Liver (tissue), 9 donors: ENCODE results near the gene LRRC74A. TPM values are rescaled to one million over a fixed set of nuclear protein-coding genes. Genes with fewer than 3 reads are reported as not detected.

Source experiments
- DNase-seq: peaks from one replicate; pipeline ENCODE4 v3.0.0-alpha.2; 2017; ENCODE audit warnings: low spot score
- H3K27ac ChIP-seq, 2 donors: one replicate each; pipeline ENCODE4 v1.7.0; 2013; ENCODE audit warnings: inconsistent platforms in 2 of 2, low read length in 2 of 2, control low read depth in 1 of 2, low read depth in 1 of 2, mild to moderate bottlenecking in 1 of 2
- H3K27me3 ChIP-seq, 4 donors: one replicate each; pipeline versions ENCODE4 v1.6.1 to v1.7.0; 2013; ENCODE audit warnings: low read length in 3 of 4, inconsistent platforms in 1 of 4, mild to moderate bottlenecking in 1 of 4, moderate library complexity in 1 of 4; ENCODE audit not compliant: control insufficient read depth in 4 of 4, insufficient read depth in 4 of 4
- H3K36me3 ChIP-seq, 4 donors: one replicate each; pipeline versions ENCODE4 v1.6.1 to v1.7.0; 2013; ENCODE audit warnings: low read length in 3 of 4, mild to moderate bottlenecking in 3 of 4, low read depth in 1 of 4, moderate library complexity in 1 of 4; ENCODE audit not compliant: control insufficient read depth in 4 of 4, insufficient read depth in 3 of 4
- H3K4me1 ChIP-seq, 4 donors: one replicate each; pipeline versions ENCODE4 v1.6.1 to v1.7.0; 2013; ENCODE audit warnings: low read length in 3 of 4, mild to moderate bottlenecking in 3 of 4, moderate library complexity in 1 of 4; ENCODE audit not compliant: control insufficient read depth in 4 of 4, insufficient read depth in 4 of 4
- H3K4me3 ChIP-seq, 3 donors: one replicate each; pipeline versions ENCODE4 v1.6.1 to v1.7.0; 2013; ENCODE audit warnings: low read length in 3 of 3, control low read depth in 1 of 3, low read depth in 1 of 3, mild to moderate bottlenecking in 1 of 3
- H3K9ac ChIP-seq, 2 donors: one replicate each; pipeline ENCODE4 v1.7.0; 2013; ENCODE audit warnings: low read length in 2 of 2, mild to moderate bottlenecking in 2 of 2, moderate library complexity in 2 of 2, control low read depth in 1 of 2, low read depth in 1 of 2
- H3K9me3 ChIP-seq, 4 donors: one replicate each; pipeline versions ENCODE4 v1.6.1 to v1.7.0; 2013; ENCODE audit warnings: low read length in 3 of 4; ENCODE audit not compliant: control insufficient read depth in 4 of 4
- ATF3 ChIP-seq: IDR thresholded peaks from 2 replicates; pipeline ENCODE4 v1.6.1; 2016; ENCODE audit warnings: antibody characterized with exemption
- EGR1 ChIP-seq, 2 donors: IDR thresholded peaks; 2 replicates each; pipeline ENCODE4 v1.6.1; 2016 to 2018; ENCODE audit warnings: antibody characterized with exemption in 2 of 2, low read depth in 2 of 2
- FOXA1 ChIP-seq: IDR thresholded peaks from 2 replicates; pipeline ENCODE4 v1.6.1; 2016; ENCODE audit warnings: antibody characterized with exemption
- FOXA2 ChIP-seq: IDR thresholded peaks from 2 replicates; pipeline ENCODE4 v1.6.1; 2016; ENCODE audit warnings: antibody characterized with exemption
- GABPA ChIP-seq, 2 donors: IDR thresholded peaks in 1 of 2; conservative IDR thresholded peaks in 1 of 2; 2 replicates each; pipeline ENCODE4 v1.6.1; 2016; ENCODE audit warnings: antibody characterized with exemption in 2 of 2, mild to moderate bottlenecking in 1 of 2, moderate library complexity in 1 of 2
- HNF4A ChIP-seq, 2 donors: conservative IDR thresholded peaks; 2 replicates each; pipeline ENCODE4 v1.6.1; 2016; ENCODE audit warnings: antibody characterized with exemption in 2 of 2, mild to moderate bottlenecking in 2 of 2
- JUND ChIP-seq, 2 donors: IDR thresholded peaks; 2 replicates each; pipeline ENCODE4 v1.6.1; 2016; ENCODE audit warnings: antibody characterized with exemption in 2 of 2
- RAD21 ChIP-seq, 2 donors: IDR thresholded peaks; 2 replicates each; pipeline ENCODE4 v1.6.1; 2016; ENCODE audit warnings: antibody characterized with exemption in 2 of 2, mild to moderate bottlenecking in 2 of 2
- RXRA ChIP-seq, 2 donors: IDR thresholded peaks; 2 replicates each; pipeline ENCODE4 v1.6.1; 2017 to 2018; ENCODE audit warnings: antibody characterized with exemption in 2 of 2, mild to moderate bottlenecking in 1 of 2
- SP1 ChIP-seq: IDR thresholded peaks from 2 replicates; pipeline ENCODE4 v1.6.1; 2018; ENCODE audit warnings: antibody characterized with exemption, mild to moderate bottlenecking
- TAF1 ChIP-seq: conservative IDR thresholded peaks from 2 replicates; pipeline ENCODE4 v1.6.1; 2016; ENCODE audit warnings: antibody characterized with exemption, mild to moderate bottlenecking
- YY1 ChIP-seq: IDR thresholded peaks from 2 replicates; pipeline ENCODE4 v1.6.1; 2016; ENCODE audit warnings: antibody characterized with exemption, mild to moderate bottlenecking
- ZBTB33 ChIP-seq: IDR thresholded peaks from 2 replicates; pipeline ENCODE4 v1.6.1; 2016; ENCODE audit warnings: antibody characterized with exemption
- WGBS: extraction: QIAGEN DNeasy Blood & Tissue Kit; methylation state at CpG from one replicate; pipeline ENCODE4 v1.1.7; 2013; 5-methylcytosine and 5-hydroxymethylcytosine counted together
- polyA plus RNA-seq, 2 donors: library from polyadenylated mRNA; stranded (reverse) in 1 of 2; unstranded in 1 of 2; fragments of 200-250 nt in 1 of 2; fragments of >200 nt in 1 of 2; fragmentation: Nextera tagmentation in 1 of 2; extraction: Ambion mirVana in 1 of 2; gene quantifications; one replicate each; pipeline versions ENCODE4 v1.2.1 to v1.2.3, GENCODE V29; 2013 to 2015
- total RNA-seq, 2 donors: library from RNA; depleted of rRNA; stranded (reverse); fragments of >200 nt; gene quantifications; one replicate each; pipeline ENCODE4 v1.2.3, GENCODE V29; 2014
- TF ChIP-seq, protein P1 (sequence below): fragments of 150-350 bp; IDR thresholded peaks from 2 replicates; pipeline ENCODE4 v1.5.1; 2017; ENCODE audit warnings: improper control_type of control experiment, low read depth, low read length; ENCODE audit not compliant: missing input control
- TF ChIP-seq, protein P2 (sequence below): IDR thresholded peaks from 2 replicates; pipeline ENCODE4 v1.6.1; 2016; ENCODE audit warnings: antibody characterized with exemption
- TF ChIP-seq, protein P3 (sequence below): IDR thresholded peaks from 2 replicates; pipeline ENCODE4 v1.6.1; 2016; ENCODE audit warnings: antibody characterized with exemption, mild to moderate bottlenecking
- donor health status: healthy.
- donor health status: healthy.
- donor health status: healthy.
- donor health status: healthy.
- donor health status: healthy.

LRRC74A gene
- total and polyA plus RNA-seq, 4 donors = not detected

DNA sequence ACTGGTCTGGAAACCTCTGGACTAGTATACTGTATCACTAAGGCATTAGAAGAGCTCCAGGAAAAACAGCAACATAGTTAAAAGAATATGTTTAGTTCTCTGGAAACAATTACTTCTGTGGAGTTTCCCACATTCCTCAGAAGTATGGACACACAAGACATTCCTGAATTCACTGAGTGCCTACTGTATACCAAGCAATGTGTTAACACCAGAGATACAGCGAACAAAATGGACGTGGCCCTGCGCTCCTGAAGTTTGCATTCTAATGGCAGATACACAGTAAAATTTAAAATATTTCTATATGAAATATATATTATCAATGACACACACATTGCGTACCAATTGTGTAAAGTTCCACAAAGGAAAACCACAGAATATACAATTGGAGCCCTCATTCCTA, 14.6 kb upstream of the LRRC74A start:
- Histone ChIP-seq H3K4me3 (peak overlapping the region; percentile 9 to 86 (median 78)), H3K27me3 (no peaks in the 10 kb centered on the region), H3K9ac (peak overlapping the region; percentile 85 to 94), H3K9me3 (no peaks in the 10 kb centered on the region), H3K4me1 (peaks cover 2 to 24% (median 16%) of the 10 kb centered on the region in 4 donors), H3K27ac (peak overlapping the region; percentile 83 to 97), H3K36me3 (peaks cover 0 to 23% (median 21%) of the 10 kb centered on the region in 4 donors)
- TF ChIP-seq FOXA2 (no peak), YY1 (no peak), HNF4A (conservative IDR thresholded peaks at IDR 0.05) (no peak), ZBTB33 (no peak), JUND (IDR thresholded peaks at IDR 0.05) (no peak), TAF1 (no peak), RAD21 (IDR thresholded peaks at IDR 0.05) (no peak), ATF3 (no peak)
- no peak for DNase-seq
- WGBS = 46% methylated on average over 4 of the region's 4 CpGs

- TF ChIP-seq TAF1 (no peak), YY1 (peak; percentile 2)
- under 1% methylated on average over 20 of the region's 20 CpGs for WGBS
- no peaks in the 10 kb centered on the region for H3K9me3 ChIP-seq
- DNase-seq = no peak
- peak overlapping the region; percentile 83 to 97 for H3K27ac ChIP-seq
- peak overlapping the region; percentile 85 to 94 for H3K9ac ChIP-seq
- H3K4me3 ChIP-seq = peak overlapping the region; percentile 9 to 86 (median 78)
- H3K4me1 ChIP-seq = peaks cover 2 to 24% (median 16%) of the 10 kb centered on the region in 4 donors
- no peaks in the 10 kb centered on the region for H3K27me3 ChIP-seq
- peaks cover 0 to 19% (median 16%) of the 10 kb centered on the region in 4 donors for H3K36me3 ChIP-seq
Measured at GRCh38 chr14:76812093-76812421, 14.2 kb upstream of the LRRC74A start.

DNA sequence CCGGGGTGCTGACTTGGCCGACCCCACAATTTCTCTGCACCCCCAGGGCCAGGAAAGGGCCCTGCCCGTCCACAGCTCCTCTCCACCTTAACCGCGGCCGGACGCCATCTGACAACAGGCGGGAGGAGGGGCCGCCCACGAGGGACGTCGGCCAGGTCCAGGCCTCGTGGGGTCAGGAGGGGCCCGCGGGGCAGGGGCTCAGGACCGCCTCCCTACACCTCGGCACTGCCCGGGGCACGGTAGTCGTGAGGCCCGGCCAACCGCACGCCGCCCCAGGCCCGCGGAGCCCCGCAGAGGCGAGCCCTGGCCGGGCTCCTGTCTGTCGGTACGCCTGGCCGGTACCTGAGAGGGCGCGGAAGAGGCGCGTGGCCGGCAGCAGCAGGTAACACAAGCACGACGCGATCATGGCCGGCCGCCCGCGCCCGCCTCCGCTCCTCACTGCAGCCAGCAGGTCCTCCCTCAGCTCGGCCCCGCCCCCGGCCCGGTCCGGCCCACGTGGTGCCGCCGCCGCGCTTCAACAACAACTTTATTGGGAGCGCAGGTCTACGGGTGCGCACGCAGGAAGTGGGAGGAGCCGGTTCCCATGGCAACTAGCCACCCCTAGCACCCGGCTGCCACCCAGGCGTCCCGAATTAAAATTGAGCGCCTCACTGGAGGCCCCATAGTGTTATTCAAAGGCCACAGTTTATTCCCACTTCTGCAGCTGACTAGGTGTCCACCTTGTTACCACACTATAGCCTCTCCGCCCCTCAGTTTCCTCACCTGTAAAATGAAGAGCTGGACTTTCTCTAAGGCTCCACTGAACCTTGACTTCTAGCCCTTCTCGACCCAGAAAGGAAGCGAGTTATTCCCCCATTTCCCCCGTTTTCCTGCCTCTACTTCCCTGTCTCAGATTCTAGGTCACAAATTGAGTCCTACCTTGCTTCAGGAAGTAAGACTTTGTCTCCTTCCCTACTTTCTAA, 13.5 kb upstream of the LRRC74A start, which contains the start of gene ANGEL1:
TSS of gene ANGEL1 (minus strand) at position 461 of the 962 bp plus-strand sequence. CDS start at position 406, 55 bp downstream.
- 4% methylated on average over 69 of the region's 69 CpGs for WGBS
- no peaks in the 10 kb centered on the region for H3K27me3 ChIP-seq
- H3K9ac ChIP-seq = peak within 1 kb of the TSS; percentile 85 to 94
- DNase-seq = peak; percentile 96
- H3K27ac ChIP-seq = peak within 1 kb of the TSS; percentile 83 to 97
- no peaks in the 10 kb centered on the region for H3K9me3 ChIP-seq
- peak within 1 kb of the TSS; percentile 9 to 86 (median 78) for H3K4me3 ChIP-seq
- H3K4me1 ChIP-seq = peaks cover 2 to 24% (median 16%) of the 10 kb centered on the region in 4 donors
- H3K36me3 ChIP-seq = peaks cover 0 to 13% (median 11%) of the 10 kb centered on the region in 4 donors
- TF ChIP-seq JUND (IDR thresholded peaks at IDR 0.05) (no peak), YY1 (peak; percentile 3), TAF1 (peak; percentile 29), HNF4A (conservative IDR thresholded peaks at IDR 0.05) (no peak), GABPA (IDR thresholded peaks at IDR 0.05 in 1 of 2, conservative IDR thresholded peaks at IDR 0.05 in 1 of 2) (peak in 1 of 2 donors; percentile 52), EGR1 (IDR thresholded peaks at IDR 0.05; ENCODE audit: low read depth in 2 of 2) (peak in 1 of 2 donors; percentile 71), FOXA1 (no peak), RXRA (IDR thresholded peaks at IDR 0.05) (no peak), ATF3 (no peak), SP1 (peak; percentile 59)
- TF ChIP-seq, protein P1, sequence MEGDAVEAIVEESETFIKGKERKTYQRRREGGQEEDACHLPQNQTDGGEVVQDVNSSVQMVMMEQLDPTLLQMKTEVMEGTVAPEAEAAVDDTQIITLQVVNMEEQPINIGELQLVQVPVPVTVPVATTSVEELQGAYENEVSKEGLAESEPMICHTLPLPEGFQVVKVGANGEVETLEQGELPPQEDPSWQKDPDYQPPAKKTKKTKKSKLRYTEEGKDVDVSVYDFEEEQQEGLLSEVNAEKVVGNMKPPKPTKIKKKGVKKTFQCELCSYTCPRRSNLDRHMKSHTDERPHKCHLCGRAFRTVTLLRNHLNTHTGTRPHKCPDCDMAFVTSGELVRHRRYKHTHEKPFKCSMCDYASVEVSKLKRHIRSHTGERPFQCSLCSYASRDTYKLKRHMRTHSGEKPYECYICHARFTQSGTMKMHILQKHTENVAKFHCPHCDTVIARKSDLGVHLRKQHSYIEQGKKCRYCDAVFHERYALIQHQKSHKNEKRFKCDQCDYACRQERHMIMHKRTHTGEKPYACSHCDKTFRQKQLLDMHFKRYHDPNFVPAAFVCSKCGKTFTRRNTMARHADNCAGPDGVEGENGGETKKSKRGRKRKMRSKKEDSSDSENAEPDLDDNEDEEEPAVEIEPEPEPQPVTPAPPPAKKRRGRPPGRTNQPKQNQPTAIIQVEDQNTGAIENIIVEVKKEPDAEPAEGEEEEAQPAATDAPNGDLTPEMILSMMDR = no peak
- TF ChIP-seq, protein P2, sequence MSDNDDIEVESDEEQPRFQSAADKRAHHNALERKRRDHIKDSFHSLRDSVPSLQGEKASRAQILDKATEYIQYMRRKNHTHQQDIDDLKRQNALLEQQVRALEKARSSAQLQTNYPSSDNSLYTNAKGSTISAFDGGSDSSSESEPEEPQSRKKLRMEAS = peak; percentile 17
- TF ChIP-seq, protein P3, sequence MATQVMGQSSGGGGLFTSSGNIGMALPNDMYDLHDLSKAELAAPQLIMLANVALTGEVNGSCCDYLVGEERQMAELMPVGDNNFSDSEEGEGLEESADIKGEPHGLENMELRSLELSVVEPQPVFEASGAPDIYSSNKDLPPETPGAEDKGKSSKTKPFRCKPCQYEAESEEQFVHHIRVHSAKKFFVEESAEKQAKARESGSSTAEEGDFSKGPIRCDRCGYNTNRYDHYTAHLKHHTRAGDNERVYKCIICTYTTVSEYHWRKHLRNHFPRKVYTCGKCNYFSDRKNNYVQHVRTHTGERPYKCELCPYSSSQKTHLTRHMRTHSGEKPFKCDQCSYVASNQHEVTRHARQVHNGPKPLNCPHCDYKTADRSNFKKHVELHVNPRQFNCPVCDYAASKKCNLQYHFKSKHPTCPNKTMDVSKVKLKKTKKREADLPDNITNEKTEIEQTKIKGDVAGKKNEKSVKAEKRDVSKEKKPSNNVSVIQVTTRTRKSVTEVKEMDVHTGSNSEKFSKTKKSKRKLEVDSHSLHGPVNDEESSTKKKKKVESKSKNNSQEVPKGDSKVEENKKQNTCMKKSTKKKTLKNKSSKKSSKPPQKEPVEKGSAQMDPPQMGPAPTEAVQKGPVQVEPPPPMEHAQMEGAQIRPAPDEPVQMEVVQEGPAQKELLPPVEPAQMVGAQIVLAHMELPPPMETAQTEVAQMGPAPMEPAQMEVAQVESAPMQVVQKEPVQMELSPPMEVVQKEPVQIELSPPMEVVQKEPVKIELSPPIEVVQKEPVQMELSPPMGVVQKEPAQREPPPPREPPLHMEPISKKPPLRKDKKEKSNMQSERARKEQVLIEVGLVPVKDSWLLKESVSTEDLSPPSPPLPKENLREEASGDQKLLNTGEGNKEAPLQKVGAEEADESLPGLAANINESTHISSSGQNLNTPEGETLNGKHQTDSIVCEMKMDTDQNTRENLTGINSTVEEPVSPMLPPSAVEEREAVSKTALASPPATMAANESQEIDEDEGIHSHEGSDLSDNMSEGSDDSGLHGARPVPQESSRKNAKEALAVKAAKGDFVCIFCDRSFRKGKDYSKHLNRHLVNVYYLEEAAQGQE = peak; percentile 65
